HG02623 (cell line): ENCODE data around the gene LLGL1.
"Not testable (repeated sequence)": the region's sequence is repeated elsewhere in the genome, so short reads cannot be mapped to it uniquely, and the experiment has no call there.

ENCODE experiments used
- ATAC-seq: cut with Tn5 transposase; IDR thresholded peaks from one replicate; pipeline ENCODE4 v1.9.1; 2021; ENCODE audit warnings: moderate library complexity; ENCODE audit not compliant: unreplicated experiment

LLGL1 gene

DNA sequence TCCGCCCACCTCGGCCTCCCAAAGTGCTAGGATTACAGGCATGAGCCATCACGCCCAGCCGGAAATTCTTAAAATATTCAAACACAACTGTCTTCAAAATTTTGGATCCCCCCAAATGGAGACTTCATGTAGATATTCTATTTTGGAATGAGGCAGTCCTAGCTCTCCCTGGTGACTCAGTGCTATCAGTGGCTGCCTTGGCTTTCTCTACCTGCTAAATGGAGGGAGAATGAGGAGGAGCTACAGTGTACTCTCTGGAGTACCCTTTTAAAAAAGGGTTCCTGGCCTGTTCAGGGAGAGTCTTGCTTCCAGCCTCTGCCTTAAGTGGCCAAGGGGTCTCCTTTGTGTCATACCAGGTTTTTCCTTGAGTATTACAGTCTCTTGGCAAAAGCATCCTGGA lies 31.0 kb upstream of the LLGL1 start:
- ATAC-seq, result no peak

DNA sequence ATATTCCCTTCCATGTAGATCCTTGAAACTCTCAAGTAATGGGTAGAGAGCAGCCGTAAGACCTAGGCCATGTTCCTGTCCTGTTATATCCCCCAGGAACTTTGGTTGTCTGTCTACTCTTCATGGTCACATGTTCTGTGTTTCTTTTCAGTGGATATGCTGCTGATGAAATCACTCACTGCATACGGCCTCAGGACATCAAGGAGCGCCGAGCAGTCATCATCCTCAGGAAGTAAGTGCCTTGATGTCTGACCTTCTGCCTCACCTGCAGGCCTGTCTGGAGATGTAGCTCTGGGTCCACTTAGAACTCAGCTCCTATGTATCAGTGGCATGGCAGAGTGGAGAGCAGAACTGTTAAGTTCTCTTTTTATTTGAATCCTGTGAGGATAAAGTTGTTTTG lies 30.6 kb upstream of the LLGL1 start:
- no peak for ATAC-seq

DNA sequence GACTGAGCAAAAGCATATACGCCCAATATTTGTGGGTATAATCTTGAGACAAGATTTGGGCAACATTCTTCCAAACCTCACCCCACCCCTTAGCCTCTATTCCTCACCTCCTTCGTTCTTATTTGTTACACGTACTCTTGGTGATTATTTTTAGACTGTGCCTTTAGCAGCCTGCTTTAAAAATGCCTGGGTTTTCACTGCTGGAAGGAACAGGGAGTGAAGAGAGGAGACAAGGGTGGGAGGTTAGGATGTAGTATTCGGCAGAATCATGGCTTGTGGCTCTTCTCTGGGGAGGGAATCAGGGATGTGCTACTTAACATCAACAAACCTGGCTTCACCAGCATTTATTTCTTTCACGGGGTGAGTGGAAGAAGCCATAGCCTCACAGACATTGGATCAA lies 30.2 kb upstream of the LLGL1 start:
- no peak for ATAC-seq

DNA sequence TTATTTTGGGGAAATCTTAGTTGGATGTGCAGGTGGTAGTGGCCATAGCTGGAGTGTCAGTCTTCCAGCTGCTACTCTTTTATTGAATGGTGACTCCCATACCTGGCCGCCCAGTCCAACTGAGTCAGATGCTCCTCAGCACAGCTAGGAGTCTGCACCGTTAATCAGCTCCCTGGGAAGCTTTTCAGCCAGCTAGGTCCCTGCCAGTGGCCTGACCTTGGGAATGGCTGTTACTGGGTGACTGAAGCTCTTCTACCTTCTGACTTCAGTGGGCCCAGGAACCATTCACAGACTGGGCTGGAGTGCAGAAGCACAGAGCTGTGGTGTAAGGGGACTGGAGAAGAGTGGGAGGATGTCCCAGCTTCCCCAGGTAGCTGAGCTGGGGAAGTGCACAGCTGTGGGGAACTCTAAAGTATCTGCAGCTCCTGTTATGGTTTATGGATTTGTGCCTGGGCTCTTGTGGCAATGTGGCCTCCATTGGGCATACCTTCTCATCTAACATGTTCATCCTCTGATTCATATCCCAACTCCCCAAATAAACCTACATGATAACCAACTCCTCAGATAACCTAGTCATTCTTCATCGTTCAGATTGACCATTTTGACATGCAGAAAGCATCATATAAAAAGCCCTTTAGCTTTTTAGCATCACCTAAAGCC lies 27.8 kb upstream of the LLGL1 start:
- no peak for ATAC-seq

DNA sequence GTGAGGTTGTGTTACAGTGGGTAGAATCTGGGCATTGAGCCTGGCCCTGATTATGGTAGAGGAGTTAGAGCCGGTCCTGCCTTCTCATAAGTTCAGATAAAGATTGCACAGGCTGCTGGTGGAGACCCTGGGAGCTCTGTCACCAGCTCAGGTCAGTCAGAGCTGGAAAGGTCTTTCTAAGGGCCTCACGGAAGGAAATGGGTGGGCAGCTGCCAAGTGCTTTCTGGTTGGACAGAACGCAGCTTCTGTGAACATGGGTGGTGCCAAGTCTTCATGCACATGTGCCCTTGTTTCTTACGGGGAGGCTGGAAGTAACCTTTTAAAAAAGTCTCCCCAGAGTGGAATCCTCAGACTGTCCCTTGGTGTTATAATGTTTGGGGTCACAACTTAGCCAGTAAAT lies 26.9 kb upstream of the LLGL1 start:
- ATAC-seq, result no peak

DNA sequence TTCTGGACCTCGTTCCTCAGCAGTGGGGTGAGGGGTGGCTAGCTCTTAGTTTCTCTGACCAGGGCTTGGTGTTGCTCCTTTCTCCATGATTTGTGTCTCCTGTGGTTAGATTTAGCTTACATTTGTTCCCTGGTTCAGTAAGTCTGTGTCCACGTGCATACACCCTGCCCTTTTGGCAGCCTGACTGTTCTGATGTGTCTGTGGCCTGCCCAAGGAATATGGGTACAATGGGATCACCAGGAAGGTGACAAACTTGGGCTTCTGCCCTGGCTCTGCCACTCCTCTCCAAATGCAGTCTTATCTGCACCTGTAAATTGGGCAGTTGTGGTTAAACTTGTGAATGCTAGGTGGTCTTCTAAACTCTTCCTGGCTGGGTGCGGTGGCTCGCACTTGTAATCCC lies 24.3 kb upstream of the LLGL1 start:
- ATAC-seq, result no peak

DNA sequence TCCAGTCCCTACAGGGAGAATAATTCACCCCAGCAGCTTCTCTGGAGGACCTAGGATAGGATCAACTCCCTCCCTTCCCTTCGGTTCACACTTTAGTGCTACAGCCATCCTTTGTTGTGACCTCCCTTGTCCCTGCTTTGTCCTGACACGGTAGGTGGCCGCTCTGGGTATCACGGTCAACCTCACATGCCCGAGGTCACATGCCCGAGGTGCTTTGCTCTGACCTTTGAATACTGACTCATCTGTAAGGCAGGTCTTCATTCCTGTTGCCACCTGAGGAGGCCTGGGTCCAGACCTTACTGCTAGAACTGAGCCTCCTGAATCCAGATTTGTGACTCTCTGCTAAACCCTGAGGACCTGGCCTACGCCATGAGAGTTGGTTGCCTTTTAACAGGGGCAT lies 22.1 kb upstream of the LLGL1 start:
- ATAC-seq, result no peak

GRCh38 chr17:18205861-18206260 lies 19.6 kb upstream of the LLGL1 start:
- no peak for ATAC-seq

DNA sequence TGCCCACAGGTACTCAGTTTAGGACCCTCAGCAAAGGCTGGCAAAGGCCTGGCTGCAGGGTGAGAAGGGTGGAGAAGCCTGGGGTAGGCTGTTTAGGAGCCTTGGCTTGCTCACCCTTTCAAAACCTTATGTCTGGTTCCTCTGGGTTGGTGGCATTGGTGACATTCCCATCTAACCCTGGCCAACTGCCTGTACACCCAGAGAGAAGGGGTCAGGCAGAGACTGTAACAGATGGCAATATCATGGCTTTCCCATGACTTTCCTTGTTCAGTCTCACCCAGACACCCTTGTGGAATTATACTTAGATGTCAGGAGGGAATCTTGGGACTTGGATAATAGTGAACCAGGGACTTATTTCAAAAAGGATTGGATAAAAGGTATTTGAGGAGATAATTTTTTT lies 18.5 kb upstream of the LLGL1 start:
- no peak for ATAC-seq

DNA sequence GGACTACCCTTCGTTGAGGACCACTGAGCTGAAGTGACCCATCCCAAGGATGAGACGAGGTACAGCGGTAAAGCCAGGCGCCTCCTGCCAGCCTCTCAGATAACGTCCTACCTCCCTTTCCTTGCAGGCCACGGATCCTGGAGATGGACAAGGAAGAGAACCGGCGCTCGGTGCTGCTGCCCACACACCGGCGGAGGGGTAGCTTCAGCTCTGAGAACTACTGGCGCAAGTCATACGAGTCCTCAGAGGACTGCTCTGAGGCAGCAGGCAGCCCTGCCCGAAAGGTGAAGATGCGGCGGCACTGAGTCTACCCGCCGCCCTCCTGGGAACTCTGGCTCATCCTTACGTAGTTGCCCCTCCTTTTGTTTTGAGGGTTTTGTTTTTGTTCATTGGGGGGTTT lies 17.3 kb upstream of the LLGL1 start:
- ATAC-seq, result no peak

GRCh38 chr17:18213666-18214270 lies 11.7 kb upstream of the LLGL1 start:
- no peak for ATAC-seq

DNA sequence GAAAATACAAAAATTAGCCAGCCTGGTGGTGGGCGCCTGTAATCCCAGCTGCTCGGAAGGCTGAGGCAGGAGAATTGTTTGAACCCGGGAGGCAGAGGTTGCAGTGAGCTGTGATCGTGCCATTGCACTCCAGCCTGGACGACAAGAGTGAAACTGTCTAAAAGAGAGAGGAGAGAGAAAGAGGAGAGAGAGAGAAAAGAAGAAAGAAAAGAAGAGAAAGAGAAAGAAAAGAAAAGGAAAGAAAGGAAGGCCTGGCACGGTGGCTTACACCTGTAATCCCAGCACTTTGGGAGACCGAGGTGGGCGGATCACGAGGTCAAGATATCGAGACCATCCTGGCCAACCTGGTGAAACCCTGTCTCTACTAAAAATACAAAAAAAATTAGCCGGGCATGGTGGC lies 8.5 kb upstream of the LLGL1 start:
- ATAC-seq, result not testable (repeated sequence)

GRCh38 chr17:18217412-18218015 lies 7.9 kb upstream of the LLGL1 start:
- ATAC-seq, result no peak

DNA sequence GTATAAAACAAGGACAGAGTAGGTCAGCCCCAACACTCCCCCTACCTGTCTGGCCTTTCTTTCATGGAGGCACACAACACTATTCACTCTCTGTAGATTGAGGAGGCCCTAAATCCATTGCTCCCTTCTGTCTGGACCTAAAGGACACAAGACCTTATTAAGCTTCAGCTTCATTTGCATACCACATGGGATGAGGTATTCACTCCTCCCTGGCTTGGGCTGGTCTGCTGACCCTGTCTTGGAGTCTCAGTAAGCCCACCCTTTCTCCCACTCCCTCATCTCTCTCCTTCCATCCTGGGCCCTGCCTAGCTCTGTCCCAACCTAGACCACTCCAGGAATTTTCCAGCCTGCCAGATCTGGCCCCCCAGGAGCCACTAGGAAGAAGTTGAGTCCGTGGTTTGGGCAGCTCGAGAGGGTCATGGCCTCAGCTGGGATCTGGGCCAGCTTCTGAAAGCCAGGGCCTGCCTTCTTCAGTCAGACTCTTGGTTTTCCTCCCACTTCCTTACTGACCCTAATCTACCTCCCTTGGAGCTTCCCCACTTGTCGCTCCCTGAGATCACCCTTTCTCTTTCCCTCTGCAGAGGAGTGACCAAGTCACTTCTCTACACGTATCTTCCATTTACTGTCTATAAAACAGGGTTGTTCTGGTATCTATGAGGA lies 6.5 kb upstream of the LLGL1 start:
- no peak for ATAC-seq

GRCh38 chr17:18224053-18224386 lies 1.4 kb upstream of the LLGL1 start:
- no peak for ATAC-seq

DNA sequence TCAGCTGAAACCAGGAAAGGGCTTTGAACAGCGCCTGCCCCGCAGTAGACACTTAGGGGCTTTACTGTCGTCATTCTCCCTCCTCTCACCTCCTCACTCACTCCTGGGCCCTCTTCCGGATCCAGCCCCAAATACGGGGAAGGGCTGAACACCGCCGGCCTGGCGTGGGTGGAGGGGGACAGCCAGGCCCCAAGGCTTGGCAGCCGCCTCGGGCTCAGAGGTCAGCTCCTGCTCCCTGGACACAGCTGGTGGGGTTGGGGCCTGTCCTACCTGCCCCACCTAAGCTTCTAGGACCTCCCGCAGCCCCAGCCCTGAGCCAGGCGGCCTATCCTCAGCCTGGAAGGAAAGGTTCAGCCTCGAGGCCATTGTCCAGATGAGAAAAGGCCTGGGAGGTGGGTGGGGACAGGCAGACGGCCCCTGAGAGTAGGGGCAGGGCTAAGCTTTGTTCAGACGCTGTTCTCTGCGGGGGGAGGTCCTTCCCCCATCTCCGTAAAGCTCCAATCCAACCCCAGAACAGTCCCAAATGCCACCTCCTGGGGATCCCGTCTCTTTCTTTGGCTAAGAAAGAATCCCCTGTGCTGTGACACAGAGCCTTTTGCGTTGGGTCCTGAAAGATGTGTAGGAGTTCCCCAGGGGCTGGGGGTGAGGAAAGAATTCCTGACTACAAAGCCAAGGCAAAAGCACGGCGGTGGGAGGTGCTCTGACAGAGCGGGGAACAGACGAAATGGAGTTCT lies 881 bp upstream of the LLGL1 start:
- ATAC-seq, result no peak

- ATAC-seq, result no peak
These were observed 328 bp downstream of the LLGL1 start for GRCh38 chr17:18225642-18226283.

- ATAC-seq, result no peak
These were observed 980 bp downstream of the LLGL1 start for GRCh38 chr17:18226284-18226945.

GRCh38 chr17:18227635-18228034 lies 2.2 kb downstream of the LLGL1 start:
- ATAC-seq, result no peak

- no peak for ATAC-seq
These were observed 2.8 kb downstream of the LLGL1 start for GRCh38 chr17:18228176-18228682.
